GM19035 (cell line): ENCODE data around the gene ABCC8.
"Not testable (repeated sequence)": the region's sequence is repeated elsewhere in the genome, so short reads cannot be mapped to it uniquely, and the experiment has no call there.

Experiments used
- ATAC-seq: cut with Tn5 transposase; IDR thresholded peaks from one replicate; pipeline ENCODE4 v1.9.1; 2021; ENCODE audit not compliant: unreplicated experiment

The ABCC8 gene

DNA sequence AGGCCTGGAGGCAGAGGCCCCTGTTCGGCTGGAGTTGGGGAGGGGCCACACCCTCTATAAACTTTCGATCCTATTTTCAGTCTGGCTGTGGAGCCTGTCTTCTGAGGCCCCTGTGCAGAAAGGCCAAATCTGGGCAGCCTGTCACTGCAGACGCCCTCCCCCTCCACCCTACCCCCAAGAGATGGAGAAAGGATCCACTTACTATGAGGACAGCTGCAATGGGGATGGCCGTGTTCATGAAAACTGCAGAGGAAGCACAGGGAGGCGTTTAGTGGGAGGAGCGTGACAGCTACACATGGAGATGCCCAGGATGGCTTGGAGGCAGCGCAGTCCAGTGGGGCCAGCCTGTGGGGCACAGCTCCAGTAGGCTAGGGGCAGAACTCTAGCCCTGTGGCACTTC is 44.6 kb downstream of the ABCC8 start:
- no peak for ATAC-seq

DNA sequence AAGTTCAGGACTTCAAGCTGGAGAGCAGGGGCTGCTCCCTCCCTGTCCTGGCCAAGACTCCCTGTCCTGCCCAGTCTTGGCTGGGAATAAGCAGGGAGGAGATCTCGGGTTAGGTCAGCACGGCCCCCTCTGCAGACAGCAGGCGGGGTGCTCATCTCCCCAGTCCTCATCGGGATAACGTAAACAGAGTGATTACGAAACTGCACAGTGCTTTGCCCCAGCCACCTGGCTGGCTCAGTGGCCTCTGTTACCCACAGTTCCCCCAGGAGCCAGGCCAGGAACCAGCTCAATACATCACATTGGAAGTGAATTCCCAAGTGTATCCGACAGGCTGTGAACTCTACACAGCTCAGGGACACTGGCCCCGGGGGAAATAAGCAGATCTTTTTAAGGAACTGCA is 45.5 kb downstream of the ABCC8 start:
- no peak for ATAC-seq

DNA sequence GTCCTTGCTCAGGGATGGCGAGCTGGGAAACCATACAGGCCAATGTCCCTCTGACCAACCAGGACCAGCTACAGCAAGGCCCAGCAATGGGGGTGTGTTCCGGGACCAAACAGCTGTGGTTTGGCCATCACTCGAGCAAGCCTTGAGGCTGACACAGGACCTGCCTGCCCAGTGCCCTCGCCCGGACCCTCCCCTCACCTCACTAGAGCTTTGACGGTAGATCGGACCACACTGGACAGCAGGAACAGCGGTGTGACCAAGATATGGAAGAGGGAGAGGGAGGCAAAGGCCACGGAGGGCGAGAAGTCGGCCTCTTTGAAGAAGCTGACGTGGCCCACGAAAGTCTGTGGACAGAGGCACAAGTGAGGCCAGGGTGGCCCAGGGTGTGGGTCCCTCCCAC is 46.0 kb downstream of the ABCC8 start:
- no peak for ATAC-seq

GRCh38 chr11:17428925-17429324 is 47.7 kb downstream of the ABCC8 start:
- no peak for ATAC-seq

- ATAC-seq = no peak
These were observed 48.4 kb downstream of the ABCC8 start for GRCh38 chr11:17428261-17428660.

DNA sequence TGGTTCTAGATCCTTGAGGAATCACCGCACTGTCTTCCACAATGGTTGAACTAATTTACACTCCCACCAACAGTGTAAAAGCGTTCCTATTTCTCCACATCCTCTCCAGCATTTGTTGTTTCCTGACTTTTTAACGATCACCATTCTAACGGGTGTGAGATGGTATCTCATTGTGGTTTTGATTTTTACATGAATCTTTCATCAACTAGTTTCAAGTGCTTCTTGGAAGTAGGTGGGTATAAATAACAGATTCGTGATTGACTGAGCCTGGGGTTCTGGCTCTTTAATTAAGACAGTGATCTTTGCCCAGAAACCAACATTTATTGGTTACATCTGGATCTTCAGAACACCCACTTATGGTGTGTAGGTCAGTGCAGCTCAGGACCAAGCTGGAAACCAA is 50.4 kb downstream of the ABCC8 start:
- ATAC-seq = not testable (repeated sequence)

- ATAC-seq = no peak
These were observed 52.9 kb downstream of the ABCC8 start for GRCh38 chr11:17423533-17424310.

- ATAC-seq = no peak
These were observed 54.9 kb downstream of the ABCC8 start for GRCh38 chr11:17421781-17422180.

GRCh38 chr11:17418444-17419081 is 58.1 kb downstream of the ABCC8 start:
- ATAC-seq = no peak

DNA sequence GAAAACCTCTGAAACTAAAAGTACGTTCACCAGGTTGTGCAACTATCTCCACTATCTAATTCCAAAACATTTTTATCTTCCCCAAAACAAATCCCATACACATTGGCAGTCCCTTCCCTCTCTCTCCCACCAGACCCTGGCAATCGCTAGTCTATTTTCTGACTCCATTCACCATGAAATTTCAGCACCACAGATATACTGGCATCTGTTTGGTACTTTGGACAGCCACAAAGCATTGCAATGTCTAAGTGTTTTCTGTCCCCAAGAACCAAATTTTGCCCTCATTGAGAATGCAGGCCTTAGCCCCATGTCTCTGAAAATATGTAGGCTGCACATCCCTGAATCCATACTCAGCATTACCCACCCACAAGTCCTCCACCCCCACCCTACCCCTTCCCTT is 60.2 kb downstream of the ABCC8 start:
- no peak for ATAC-seq

DNA sequence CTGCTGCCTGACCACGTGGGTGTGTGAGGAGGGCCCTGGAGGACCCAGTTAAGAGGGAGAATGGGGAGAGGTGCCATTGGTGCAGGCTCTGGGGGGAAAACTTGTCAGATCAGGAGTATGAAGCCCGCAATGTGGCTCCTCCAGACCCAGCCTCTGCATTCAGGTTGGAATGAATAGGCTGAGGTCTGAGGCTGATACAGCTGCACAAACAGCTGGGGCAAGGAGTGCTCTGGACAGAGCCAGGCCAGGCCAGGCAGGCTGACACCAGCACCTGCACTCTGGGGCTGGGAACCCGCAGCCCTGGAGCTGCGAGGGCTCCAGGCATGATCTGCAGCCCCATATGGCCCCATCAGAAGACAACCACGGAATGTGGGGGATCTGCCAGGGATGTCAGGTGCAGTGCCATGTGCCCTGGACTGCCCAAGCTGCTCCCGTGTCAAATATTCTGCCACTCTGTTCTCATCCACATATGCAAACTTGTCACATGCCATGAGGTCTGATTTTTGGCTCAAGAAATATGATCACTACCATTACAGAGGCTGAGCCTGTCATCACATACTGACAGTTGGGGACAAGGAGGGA is 61.0 kb downstream of the ABCC8 start:
- ATAC-seq = no peak

DNA sequence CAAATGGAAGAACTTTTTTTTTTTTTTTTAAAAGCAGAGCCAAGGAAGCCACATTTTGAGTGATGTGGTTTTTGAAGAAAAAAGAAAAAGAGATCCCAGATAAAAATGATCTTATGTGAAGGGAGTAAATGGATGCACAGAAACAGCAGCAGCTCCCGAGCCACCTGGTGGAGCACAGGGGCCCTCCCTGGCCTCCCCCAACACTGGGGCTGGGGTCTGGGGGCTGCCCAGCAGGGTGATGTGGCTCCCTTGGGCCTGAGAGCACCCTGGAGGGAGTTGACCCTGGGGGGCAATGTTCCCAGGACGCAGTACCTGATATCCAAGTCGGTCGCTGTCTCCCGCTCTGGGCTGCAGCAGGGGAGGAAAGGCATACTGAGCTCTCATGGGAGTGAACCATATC is 61.7 kb downstream of the ABCC8 start:
- ATAC-seq = no peak

DNA sequence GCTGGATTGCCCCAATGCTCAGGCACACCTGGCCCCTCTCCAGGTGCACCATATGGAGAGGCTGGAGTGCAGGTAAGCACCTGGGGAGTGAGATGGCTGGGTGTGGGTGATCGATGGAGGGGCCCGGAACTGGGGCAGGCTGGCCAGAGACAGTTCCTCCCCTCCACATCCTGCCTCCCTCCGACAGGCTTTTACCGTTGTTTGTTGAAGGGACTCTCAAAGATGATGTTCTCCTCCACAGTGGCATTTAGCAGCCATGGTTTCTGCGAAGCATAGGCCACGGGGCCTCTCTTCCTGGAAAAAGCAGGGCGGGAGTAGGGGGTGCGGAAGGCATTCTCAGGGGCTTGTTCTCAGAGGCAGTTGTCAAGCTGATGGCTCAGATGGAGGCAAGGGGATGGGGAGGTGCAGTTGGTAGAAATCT is 62.3 kb downstream of the ABCC8 start:
- ATAC-seq = no peak

GRCh38 chr11:17413414-17414316 is 63.0 kb downstream of the ABCC8 start:
- no peak for ATAC-seq

- ATAC-seq = no peak
These were observed 64.0 kb downstream of the ABCC8 start for GRCh38 chr11:17412488-17413180.

DNA sequence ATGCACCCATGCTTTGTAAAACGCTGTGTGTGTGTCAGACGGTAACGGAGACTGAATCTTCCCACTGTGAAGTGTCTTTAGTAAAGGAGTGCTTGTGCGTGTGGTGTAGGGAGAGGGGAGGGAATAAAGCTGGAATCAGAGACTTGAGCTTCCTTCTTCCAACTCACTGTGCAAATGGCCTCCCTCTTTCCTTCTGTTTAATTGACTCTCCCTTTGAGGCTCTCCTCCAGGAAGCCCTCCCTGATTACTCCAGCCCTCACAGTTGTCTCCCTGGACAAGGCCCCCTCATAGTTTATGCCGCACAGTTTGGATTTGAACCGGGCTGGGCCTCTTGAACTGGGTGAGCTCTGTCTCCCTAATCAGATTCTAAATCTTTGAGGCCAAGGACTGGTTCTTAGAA is 65.2 kb downstream of the ABCC8 start:
- no peak for ATAC-seq

- no peak for ATAC-seq
These were observed 65.9 kb downstream of the ABCC8 start for GRCh38 chr11:17410606-17411379.

- no peak for ATAC-seq
These were observed 68.0 kb downstream of the ABCC8 start for GRCh38 chr11:17408641-17409040.

DNA sequence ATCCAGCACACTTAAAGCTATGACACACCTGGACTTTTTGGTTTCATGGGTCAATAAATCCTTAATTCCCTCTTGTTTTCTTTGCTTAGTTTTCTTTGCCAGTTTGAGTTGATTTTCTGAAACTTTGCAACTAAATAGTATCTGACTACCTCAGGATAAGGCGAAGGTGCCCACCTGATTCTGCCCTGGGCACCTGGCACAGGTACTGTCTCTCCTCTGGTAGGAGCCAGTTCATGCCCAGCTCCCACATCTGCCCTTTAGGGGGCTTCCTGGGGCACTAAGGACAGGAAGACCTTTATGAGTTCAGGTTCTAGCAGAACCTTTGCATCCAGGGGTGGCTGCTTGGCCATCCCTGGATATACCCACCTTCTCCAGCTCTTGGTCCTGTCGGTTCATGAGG is 68.6 kb downstream of the ABCC8 start:
- no peak for ATAC-seq

GRCh38 chr11:17407575-17407974 is 69.1 kb downstream of the ABCC8 start:
- ATAC-seq = no peak
